ENCODE results near the gene NDC80.

The NDC80 gene

GRCh38 chr18:2597639-2598038 is 26.3 kb downstream of the NDC80 start:
- H3K27ac ChIP-seq = no peak overlapping the region
- TF ChIP-seq CTCF (conservative IDR thresholded peaks at IDR 0.05) (no peak), ZFX (IDR thresholded peaks at IDR 0.05) (no peak)

GRCh38 chr18:2602844-2603243 is 31.5 kb downstream of the NDC80 start:
- TF ChIP-seq ZFX (IDR thresholded peaks at IDR 0.05) (no peak), CTCF (conservative IDR thresholded peaks at IDR 0.05) (no peak)
- H3K27ac ChIP-seq = no peak overlapping the region

- no peak overlapping the region for H3K27ac ChIP-seq
These were observed 35.0 kb downstream of the NDC80 start for GRCh38 chr18:2606335-2606734.

GRCh38 chr18:2609604-2610003 is 38.2 kb downstream of the NDC80 start:
- no peak overlapping the region for H3K27ac ChIP-seq
- TF ChIP-seq ZFX (IDR thresholded peaks at IDR 0.05) = no peak
- TF ChIP-seq CTCF (conservative IDR thresholded peaks at IDR 0.05) = no peak

More at GRCh38 chr18:2606335-2606734, 35.0 kb downstream of the NDC80 start:
- no peak for TF ChIP-seq ZFX (IDR thresholded peaks at IDR 0.05)
- TF ChIP-seq CTCF (conservative IDR thresholded peaks at IDR 0.05) = no peak

- TF ChIP-seq ZFX (IDR thresholded peaks at IDR 0.05) (no peak), CTCF (conservative IDR thresholded peaks at IDR 0.05) (no peak)
These were observed 39.2 kb downstream of the NDC80 start for GRCh38 chr18:2610549-2610948.

GRCh38 chr18:2612996-2613395 is 41.6 kb downstream of the NDC80 start:
- no peak for TF ChIP-seq CTCF (conservative IDR thresholded peaks at IDR 0.05)
- TF ChIP-seq ZFX (IDR thresholded peaks at IDR 0.05) = no peak
- H3K27ac ChIP-seq = no peak overlapping the region

More at GRCh38 chr18:2610549-2610948, 39.2 kb downstream of the NDC80 start:
- H3K27ac ChIP-seq = no peak overlapping the region

- H3K27ac ChIP-seq = no peak overlapping the region
These were observed 46.1 kb downstream of the NDC80 start for GRCh38 chr18:2617401-2617998.

More at GRCh38 chr18:2617401-2617998, 46.1 kb downstream of the NDC80 start:
- no peak for TF ChIP-seq CTCF (conservative IDR thresholded peaks at IDR 0.05)
- no peak for TF ChIP-seq ZFX (IDR thresholded peaks at IDR 0.05)
